ENCODE data around the gene TSPAN4.
A peak's percentile ranks its signal among the peaks of the same experiment; 100 is the strongest.

Gene TSPAN4

DNA sequence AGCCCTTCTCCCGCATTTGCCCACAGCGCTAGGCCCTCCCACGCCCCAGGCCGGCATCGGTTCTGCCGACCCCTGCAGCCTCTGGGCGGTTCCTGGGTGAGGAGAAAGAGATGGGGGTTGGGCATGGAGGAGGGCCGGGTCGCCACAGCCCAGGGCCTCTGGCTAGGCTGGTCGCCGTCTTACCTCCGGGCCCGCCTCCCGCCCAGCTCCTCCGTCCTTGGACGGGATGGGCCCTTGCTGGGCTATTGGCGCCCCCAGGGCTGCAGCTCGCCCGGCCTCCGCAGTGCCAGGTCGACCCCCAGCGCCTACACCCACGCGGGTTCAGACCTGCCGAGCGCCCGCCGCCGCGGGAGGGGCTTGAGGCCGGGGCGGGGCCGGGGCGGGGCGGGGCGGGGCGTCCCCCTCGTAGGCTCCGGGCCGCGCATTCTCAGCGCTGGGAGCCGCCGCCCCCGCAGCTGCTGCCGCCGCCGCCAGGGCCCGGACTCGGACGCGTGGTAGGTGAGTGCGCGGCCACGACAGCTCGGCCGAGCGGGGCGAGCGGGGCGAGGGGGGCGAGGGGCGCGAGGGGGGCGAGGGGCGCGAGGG is 10.0 kb upstream of the TSPAN4 start, which contains the start of gene CD151:
Gene CD151, plus strand, starts transcription at position 424 of the 585 bp plus-strand sequence. CDS start 3,118 bp downstream, outside the sequence.
- TF ChIP-seq, protein P1, sequence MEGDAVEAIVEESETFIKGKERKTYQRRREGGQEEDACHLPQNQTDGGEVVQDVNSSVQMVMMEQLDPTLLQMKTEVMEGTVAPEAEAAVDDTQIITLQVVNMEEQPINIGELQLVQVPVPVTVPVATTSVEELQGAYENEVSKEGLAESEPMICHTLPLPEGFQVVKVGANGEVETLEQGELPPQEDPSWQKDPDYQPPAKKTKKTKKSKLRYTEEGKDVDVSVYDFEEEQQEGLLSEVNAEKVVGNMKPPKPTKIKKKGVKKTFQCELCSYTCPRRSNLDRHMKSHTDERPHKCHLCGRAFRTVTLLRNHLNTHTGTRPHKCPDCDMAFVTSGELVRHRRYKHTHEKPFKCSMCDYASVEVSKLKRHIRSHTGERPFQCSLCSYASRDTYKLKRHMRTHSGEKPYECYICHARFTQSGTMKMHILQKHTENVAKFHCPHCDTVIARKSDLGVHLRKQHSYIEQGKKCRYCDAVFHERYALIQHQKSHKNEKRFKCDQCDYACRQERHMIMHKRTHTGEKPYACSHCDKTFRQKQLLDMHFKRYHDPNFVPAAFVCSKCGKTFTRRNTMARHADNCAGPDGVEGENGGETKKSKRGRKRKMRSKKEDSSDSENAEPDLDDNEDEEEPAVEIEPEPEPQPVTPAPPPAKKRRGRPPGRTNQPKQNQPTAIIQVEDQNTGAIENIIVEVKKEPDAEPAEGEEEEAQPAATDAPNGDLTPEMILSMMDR (IDR thresholded peaks at IDR 0.05; ENCODE audit: low read depth, low read length, missing control alignments) = no peak
- no peaks in the 10 kb centered on the region for H3K27me3 ChIP-seq (replicated peaks)
- in situ Hi-C loops (cut with HindIII; ENCODE audit: low pct_ligation_motif_present, low sequenced_read_pairs) = no loop called here
- H3K27ac ChIP-seq = peak within 1 kb of the TSS; percentile 73
- peak within 1 kb of the TSS; percentile 73 for H3K4me3 ChIP-seq (ENCODE audit: low read depth, low read length)
- DNase-seq = no peak
- peaks cover 15% of the 10 kb centered on the region for H3K36me3 ChIP-seq (replicated peaks)

GRCh38 chr11:833114-833791 is 9.4 kb upstream of the TSPAN4 start:
- no peak for DNase-seq
- peak overlapping the region; percentile 73 for H3K27ac ChIP-seq
- in situ Hi-C loops (cut with HindIII; ENCODE audit: low pct_ligation_motif_present, low sequenced_read_pairs) = no loop called here
- TF ChIP-seq, protein P1 (IDR thresholded peaks at IDR 0.05; ENCODE audit: low read depth, low read length, missing control alignments) = no peak
- H3K4me3 ChIP-seq (ENCODE audit: low read depth, low read length) = peak overlapping the region; percentile 73
- no peaks in the 10 kb centered on the region for H3K27me3 ChIP-seq (replicated peaks)
- H3K36me3 ChIP-seq (replicated peaks) = peaks cover 20% of the 10 kb centered on the region

DNA sequence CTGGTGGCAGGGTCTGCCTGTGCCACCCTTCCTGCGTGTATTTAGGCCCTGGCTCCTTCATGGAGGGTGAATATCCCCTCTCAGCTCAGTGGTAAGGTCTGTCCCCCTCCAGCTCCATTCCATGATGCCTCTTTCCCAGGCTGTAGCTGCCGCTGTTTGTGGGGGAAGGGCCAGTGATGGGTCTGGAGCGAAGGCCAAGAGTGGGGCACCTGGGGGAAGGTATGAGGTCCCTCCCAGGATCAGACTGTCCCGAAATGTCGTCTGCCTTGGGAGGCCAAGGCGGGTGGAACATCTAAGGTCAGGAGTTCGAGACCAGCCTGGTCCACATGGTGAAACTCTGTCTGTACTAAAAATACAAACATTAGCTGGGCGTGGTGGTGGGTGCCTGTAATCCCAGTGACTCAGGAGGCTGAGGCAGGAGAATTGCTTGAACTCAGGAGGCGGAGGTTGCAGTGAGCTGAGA is 8.8 kb upstream of the TSPAN4 start:
- DNase-seq = peak; percentile 54
- TF ChIP-seq, protein P1 (IDR thresholded peaks at IDR 0.05; ENCODE audit: low read depth, low read length, missing control alignments) = no peak
- in situ Hi-C loops (cut with HindIII; ENCODE audit: low pct_ligation_motif_present, low sequenced_read_pairs) = no loop called here
- Histone ChIP-seq H3K36me3 (replicated peaks) (peaks cover 26% of the 10 kb centered on the region), H3K4me3 (ENCODE audit: low read depth, low read length) (peak overlapping the region; percentile 73), H3K27ac (peak overlapping the region; percentile 73), H3K27me3 (replicated peaks) (no peaks in the 10 kb centered on the region)

DNA sequence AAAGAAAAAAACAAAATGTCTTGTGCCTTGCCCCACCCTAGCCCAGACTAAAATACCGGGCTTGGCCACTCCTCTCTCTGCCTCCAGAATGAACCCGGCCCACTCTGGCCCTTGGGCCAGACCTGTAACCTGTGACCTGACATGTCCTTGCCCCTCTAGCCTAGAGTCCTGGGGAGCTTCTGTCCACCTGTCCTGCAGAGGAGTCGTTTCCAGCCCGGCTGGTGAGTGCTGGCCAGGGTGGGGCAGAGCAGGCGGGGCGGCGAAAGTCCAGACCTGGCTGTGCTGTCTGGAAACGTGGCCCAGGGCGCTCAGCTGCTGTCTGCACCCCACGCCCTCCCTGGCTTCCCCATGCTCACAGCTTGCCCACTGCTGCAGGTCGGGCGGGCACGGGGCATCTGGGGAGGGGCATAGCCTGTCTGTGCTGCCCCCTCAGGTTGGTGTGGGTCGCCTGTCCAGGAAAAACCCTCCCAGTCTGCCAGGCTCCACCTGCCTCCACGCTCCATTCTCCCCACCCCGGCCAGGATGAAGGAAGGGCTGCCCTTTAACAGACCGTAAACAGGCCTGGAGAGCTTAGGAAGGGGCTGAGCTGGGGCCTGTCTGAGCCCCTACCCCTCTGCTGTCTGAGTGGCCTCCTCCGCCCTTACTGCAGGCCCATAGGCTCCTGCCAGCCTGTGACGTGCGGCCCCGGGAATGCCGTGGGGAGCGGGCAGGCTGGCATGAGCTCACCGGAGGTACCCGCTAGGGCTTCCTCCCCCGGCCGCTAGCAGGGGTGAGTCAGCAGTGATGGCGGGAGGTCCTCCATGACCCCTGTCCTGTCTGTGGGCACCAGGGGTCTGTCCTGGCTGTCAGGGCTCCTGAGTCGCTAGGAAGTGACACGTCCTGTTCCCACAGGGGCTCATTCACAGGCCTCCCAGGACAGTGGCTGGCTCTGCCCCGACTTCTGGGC is 8.0 kb upstream of the TSPAN4 start:
- peak overlapping the region; percentile 73 for H3K27ac ChIP-seq
- H3K27me3 ChIP-seq (replicated peaks) = no peaks in the 10 kb centered on the region
- H3K36me3 ChIP-seq (replicated peaks) = peaks cover 34% of the 10 kb centered on the region
- TF ChIP-seq, protein P1 (IDR thresholded peaks at IDR 0.05; ENCODE audit: low read depth, low read length, missing control alignments) = no peak
- in situ Hi-C loops (cut with HindIII; ENCODE audit: low pct_ligation_motif_present, low sequenced_read_pairs) = no loop called here
- H3K4me3 ChIP-seq (ENCODE audit: low read depth, low read length) = peak overlapping the region; percentile 39
- no peak for DNase-seq

GRCh38 chr11:836274-836673 is 6.4 kb upstream of the TSPAN4 start:
- Histone ChIP-seq H3K4me3 (ENCODE audit: low read depth, low read length) (no peak overlapping the region), H3K27me3 (replicated peaks) (no peaks in the 10 kb centered on the region), H3K27ac (no peak overlapping the region), H3K36me3 (replicated peaks) (peaks cover 49% of the 10 kb centered on the region)
- TF ChIP-seq, protein P1 (IDR thresholded peaks at IDR 0.05; ENCODE audit: low read depth, low read length, missing control alignments) = no peak
- in situ Hi-C loops (cut with HindIII; ENCODE audit: low pct_ligation_motif_present, low sequenced_read_pairs) = no loop called here
- no peak for DNase-seq
